T-helper 1 cell treated with Interleukin-12 subunit alpha and Interleukin-12 subunit beta and Interleukin-4 antibody, amounts not matched to agents 30 μg/mL and 1 μg/mL, for 36 hours (primary cell): ENCODE measurements around the gene AMBP.

ENCODE experiments used
- H3K27ac Mint-ChIP-seq: one replicate; pipeline ENCODE4 v1.8.0; 2021; ENCODE audit warnings: mild to moderate bottlenecking, mixed read lengths
- H3K27me3 Mint-ChIP-seq: one replicate; pipeline ENCODE4 v1.8.0; 2021; ENCODE audit warnings: low read depth, mixed read lengths
- H3K36me3 Mint-ChIP-seq: one replicate; pipeline ENCODE4 v1.8.0; 2021; ENCODE audit warnings: low read depth, mixed read lengths
- H3K4me1 Mint-ChIP-seq: one replicate; pipeline ENCODE4 v1.8.0; 2021; ENCODE audit warnings: low read depth, mixed read lengths
- H3K4me3 Mint-ChIP-seq: one replicate; pipeline ENCODE4 v1.8.0; 2021; ENCODE audit warnings: mild to moderate bottlenecking, moderate library complexity, mixed read lengths
- H3K9me3 Mint-ChIP-seq: one replicate; pipeline ENCODE4 v1.8.0; 2021; ENCODE audit warnings: mixed read lengths

AMBP gene

GRCh38 chr9:114017741-114018715 lies 60.1 kb downstream of the AMBP start:
- H3K4me1 Mint-ChIP-seq, result no peaks in the 10 kb centered on the region
- no peak overlapping the region for H3K27ac Mint-ChIP-seq
- peaks cover under 1% of the 10 kb centered on the region for H3K9me3 Mint-ChIP-seq
- no peak overlapping the region for H3K4me3 Mint-ChIP-seq
- no peaks in the 10 kb centered on the region for H3K27me3 Mint-ChIP-seq
- H3K36me3 Mint-ChIP-seq, result no peaks in the 10 kb centered on the region

GRCh38 chr9:114016629-114017423 lies 61.3 kb downstream of the AMBP start:
- Mint-ChIP-seq H3K27ac (no peak overlapping the region), H3K36me3 (no peaks in the 10 kb centered on the region), H3K27me3 (peaks cover 4% of the 10 kb centered on the region), H3K4me1 (no peaks in the 10 kb centered on the region), H3K9me3 (no peaks in the 10 kb centered on the region), H3K4me3 (no peak overlapping the region)

- no peaks in the 10 kb centered on the region for H3K36me3 Mint-ChIP-seq
- no peak overlapping the region for H3K27ac Mint-ChIP-seq
- no peaks in the 10 kb centered on the region for H3K9me3 Mint-ChIP-seq
- H3K27me3 Mint-ChIP-seq, result peaks cover 4% of the 10 kb centered on the region
- no peaks in the 10 kb centered on the region for H3K4me1 Mint-ChIP-seq
- H3K4me3 Mint-ChIP-seq, result no peak overlapping the region
Observed at GRCh38 chr9:114016101-114016500, 62.0 kb downstream of the AMBP start.

- Mint-ChIP-seq H3K27me3 (peaks cover 4% of the 10 kb centered on the region), H3K9me3 (no peaks in the 10 kb centered on the region), H3K27ac (no peak overlapping the region), H3K4me1 (no peaks in the 10 kb centered on the region), H3K4me3 (no peak overlapping the region), H3K36me3 (no peaks in the 10 kb centered on the region)
Observed at GRCh38 chr9:114015607-114016006, 62.5 kb downstream of the AMBP start.

GRCh38 chr9:114014044-114014443 lies 64.1 kb downstream of the AMBP start:
- H3K4me3 Mint-ChIP-seq, result no peak overlapping the region
- peaks cover 4% of the 10 kb centered on the region for H3K27me3 Mint-ChIP-seq
- no peaks in the 10 kb centered on the region for H3K36me3 Mint-ChIP-seq
- no peaks in the 10 kb centered on the region for H3K4me1 Mint-ChIP-seq
- H3K27ac Mint-ChIP-seq, result no peak overlapping the region
- no peaks in the 10 kb centered on the region for H3K9me3 Mint-ChIP-seq

- Mint-ChIP-seq H3K27ac (no peak overlapping the region), H3K9me3 (no peaks in the 10 kb centered on the region), H3K36me3 (no peaks in the 10 kb centered on the region), H3K27me3 (peaks cover 4% of the 10 kb centered on the region), H3K4me3 (no peak overlapping the region), H3K4me1 (no peaks in the 10 kb centered on the region)
Observed at GRCh38 chr9:114012126-114012525, 66.0 kb downstream of the AMBP start.

GRCh38 chr9:114011313-114011712 lies 66.8 kb downstream of the AMBP start:
- no peaks in the 10 kb centered on the region for H3K9me3 Mint-ChIP-seq
- no peaks in the 10 kb centered on the region for H3K36me3 Mint-ChIP-seq
- peaks cover 4% of the 10 kb centered on the region for H3K27me3 Mint-ChIP-seq
- H3K27ac Mint-ChIP-seq, result no peak overlapping the region
- H3K4me1 Mint-ChIP-seq, result no peaks in the 10 kb centered on the region
- H3K4me3 Mint-ChIP-seq, result no peak overlapping the region
